ENCODE data around the gene SIPA1L3. TPM values are rescaled to one million over a fixed set of nuclear protein-coding genes. Genes with fewer than 3 reads are reported as not detected.

The SIPA1L3 gene
- total RNA-seq, 6 donors from 2014 or later = 57.3 to 91.6 (median 69.4) TPM

DNA sequence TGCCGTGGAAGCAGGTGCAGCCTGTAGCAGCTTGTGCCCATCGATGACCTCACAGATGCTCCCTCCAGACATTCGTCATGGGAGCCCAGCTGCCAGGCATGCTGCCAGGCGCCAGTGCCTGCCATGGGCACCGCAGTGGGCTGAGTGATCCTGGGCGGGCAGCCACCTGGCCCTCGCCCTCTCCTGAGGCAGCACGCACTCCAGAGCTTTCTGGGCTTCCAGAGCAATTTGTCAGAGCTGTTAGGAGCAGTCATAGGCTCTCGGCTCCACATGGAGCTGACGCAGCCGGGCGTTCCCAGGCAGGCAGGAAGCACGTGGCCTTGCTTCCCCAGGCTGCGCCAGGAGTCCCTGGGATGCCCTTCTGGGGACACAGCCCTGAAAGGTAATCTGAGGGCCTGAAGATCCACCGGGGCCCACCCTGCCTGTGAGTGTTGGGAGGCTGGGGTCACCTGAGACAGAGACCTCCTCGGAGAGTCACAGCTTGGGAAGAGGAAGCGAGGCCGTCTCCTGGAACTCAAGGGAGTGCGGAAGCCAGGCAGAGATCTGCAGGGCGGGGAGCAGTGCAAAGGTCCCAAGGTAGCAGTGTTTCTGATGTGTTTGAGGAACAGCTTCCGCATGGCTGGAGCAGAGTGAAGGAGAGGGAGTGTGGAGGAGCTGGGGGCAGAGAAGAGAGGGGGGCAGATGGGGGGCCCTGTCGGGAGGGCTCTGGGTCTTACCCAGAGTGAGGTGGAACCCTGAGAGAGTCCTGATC lies 266.5 kb downstream of the SIPA1L3 start:
- TF ChIP-seq POLR2AphosphoS5 (IDR thresholded peaks at IDR 0.05) = no peak
- TF ChIP-seq POLR2A (IDR thresholded peaks at IDR 0.05) = no peak

DNA sequence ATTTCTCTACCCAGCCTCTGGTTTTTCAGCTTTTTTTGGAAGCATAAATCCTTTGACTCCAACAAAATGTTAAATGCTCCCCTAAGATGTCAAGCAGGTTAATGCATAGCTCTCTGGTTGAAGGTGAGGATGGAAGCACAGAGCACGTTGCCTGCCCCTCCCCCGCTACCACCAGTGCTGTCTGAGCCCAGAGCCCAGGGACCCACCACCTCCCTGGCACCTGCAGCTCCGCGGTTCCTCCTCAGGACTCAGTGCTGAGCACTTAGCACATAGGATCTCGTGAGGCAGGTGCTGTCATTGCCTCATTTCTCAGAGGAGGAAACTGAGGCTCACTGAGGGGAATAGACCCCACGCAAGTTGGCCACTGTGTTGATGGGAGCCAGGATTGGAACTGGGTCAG lies 268.4 kb downstream of the SIPA1L3 start:
- ATAC-seq (ENCODE audit: low FRiP score in 2 of 2) = no peak
- Histone ChIP-seq H3K27ac (no peak overlapping the region), H3K36me3 (peaks cover 0 to 7% (median 2%) of the 10 kb centered on the region in 4 donors), H3K9me3 (peaks cover 0 to 19% (median 9%) of the 10 kb centered on the region in 4 donors), H3K4me3 (no peak overlapping the region), H3K27me3 (no peaks in the 10 kb centered on the region), H3K4me1 (no peaks in the 10 kb centered on the region)
- 90 to 95% methylated on average over 6 of the region's 6 CpGs for WGBS, 2 donors
- TF ChIP-seq EP300 (IDR thresholded peaks at IDR 0.05) (no peak), POLR2A (IDR thresholded peaks at IDR 0.05) (no peak), POLR2AphosphoS5 (IDR thresholded peaks at IDR 0.05) (no peak)
- TF ChIP-seq, protein P1, sequence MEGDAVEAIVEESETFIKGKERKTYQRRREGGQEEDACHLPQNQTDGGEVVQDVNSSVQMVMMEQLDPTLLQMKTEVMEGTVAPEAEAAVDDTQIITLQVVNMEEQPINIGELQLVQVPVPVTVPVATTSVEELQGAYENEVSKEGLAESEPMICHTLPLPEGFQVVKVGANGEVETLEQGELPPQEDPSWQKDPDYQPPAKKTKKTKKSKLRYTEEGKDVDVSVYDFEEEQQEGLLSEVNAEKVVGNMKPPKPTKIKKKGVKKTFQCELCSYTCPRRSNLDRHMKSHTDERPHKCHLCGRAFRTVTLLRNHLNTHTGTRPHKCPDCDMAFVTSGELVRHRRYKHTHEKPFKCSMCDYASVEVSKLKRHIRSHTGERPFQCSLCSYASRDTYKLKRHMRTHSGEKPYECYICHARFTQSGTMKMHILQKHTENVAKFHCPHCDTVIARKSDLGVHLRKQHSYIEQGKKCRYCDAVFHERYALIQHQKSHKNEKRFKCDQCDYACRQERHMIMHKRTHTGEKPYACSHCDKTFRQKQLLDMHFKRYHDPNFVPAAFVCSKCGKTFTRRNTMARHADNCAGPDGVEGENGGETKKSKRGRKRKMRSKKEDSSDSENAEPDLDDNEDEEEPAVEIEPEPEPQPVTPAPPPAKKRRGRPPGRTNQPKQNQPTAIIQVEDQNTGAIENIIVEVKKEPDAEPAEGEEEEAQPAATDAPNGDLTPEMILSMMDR (IDR thresholded peaks at IDR 0.05) = no peak
- DNase-seq = no peak

More for the DNA sequence above, 266.5 kb downstream of the SIPA1L3 start:
- ATAC-seq (ENCODE audit: low FRiP score in 2 of 2) = peak in 1 of 2 donors; percentile 24
- 84 to 92% methylated on average over 9 to 20 of the region's 22 CpGs for WGBS, 2 donors
- DNase-seq = no peak
- H3K4me1 ChIP-seq = no peaks in the 10 kb centered on the region
- no peak overlapping the region for H3K4me3 ChIP-seq
- peaks cover 0 to 15% (median 8%) of the 10 kb centered on the region in 4 donors for H3K36me3 ChIP-seq
- H3K27ac ChIP-seq = no peak overlapping the region
- H3K27me3 ChIP-seq = no peaks in the 10 kb centered on the region
- H3K9me3 ChIP-seq = no peaks in the 10 kb centered on the region

DNA sequence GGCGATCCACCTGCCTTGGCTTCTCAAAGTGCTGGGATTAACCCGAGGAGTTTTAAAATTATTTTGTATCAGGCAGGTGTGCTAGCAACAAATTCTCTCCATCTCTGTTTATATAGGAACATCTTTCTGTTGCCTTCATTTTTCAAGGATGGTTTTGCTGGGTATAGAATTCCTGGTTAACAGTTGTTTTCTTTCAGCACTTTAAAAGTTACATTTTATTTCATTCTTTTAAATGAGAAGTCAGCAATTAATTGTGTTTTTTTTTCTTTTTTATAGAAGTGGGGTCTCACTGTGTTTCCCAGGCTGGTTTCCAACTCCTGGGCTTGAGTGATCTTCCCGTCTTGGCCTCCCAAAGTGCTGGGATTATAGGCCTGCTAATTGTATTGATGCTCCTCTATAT lies 273.1 kb downstream of the SIPA1L3 start:
- ATAC-seq (ENCODE audit: low FRiP score in 2 of 2) = no peak

DNA sequence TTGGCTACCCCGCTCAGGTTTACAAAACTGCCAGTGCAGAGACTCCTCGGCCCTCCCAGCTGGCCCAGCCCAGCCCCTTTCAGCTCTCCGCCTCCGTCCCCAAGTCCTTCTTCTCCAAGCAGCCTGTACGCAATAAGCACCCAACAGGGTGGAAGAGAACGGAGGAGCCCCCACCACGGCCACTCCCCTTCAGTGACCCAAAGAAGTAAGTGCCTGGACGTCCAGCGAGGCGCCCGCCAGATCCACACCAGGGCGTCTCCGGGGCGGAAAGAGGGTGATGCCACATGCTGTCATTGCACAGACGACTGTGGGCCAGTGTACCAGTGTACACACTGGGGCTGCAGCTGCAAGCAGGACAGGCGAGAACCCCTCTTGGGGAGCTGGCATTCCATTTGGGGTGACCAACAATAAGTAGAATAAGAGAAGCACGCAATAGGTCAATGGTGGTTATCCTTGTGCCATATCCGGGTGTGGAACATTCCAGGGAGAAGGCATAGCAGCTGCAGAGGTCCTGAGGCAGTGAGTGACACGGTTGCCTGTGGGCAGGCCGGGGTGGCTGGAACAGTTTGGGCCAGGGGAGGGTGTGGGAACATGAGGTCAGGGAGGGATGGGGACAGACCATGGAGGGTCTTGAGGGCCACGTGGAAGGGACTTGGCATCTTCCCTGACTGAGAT lies 275.7 kb downstream of the SIPA1L3 start:
- TF ChIP-seq POLR2A (IDR thresholded peaks at IDR 0.05) (no peak), EP300 (IDR thresholded peaks at IDR 0.05) (no peak), POLR2AphosphoS5 (IDR thresholded peaks at IDR 0.05) (no peak)
- TF ChIP-seq, protein P1 (IDR thresholded peaks at IDR 0.05) = no peak
- H3K36me3 ChIP-seq = peaks cover 0 to 33% (median 13%) of the 10 kb centered on the region in 4 donors
- H3K4me1 ChIP-seq = no peaks in the 10 kb centered on the region
- peaks cover 0 to 21% (median 11%) of the 10 kb centered on the region in 4 donors for H3K9me3 ChIP-seq
- H3K27ac ChIP-seq = peak overlapping the region in 1 of 4 donors; percentile 49
- WGBS, 2 donors = 86 to 92% methylated on average over 21 of the region's 21 CpGs
- ATAC-seq (ENCODE audit: low FRiP score in 2 of 2) (peak in 1 of 2 donors; percentile 49), DNase-seq (no peak)
- no peaks in the 10 kb centered on the region for H3K27me3 ChIP-seq
- peak overlapping the region in 1 of 4 donors; percentile 19 for H3K4me3 ChIP-seq

More for the DNA sequence above, 273.1 kb downstream of the SIPA1L3 start:
- TF ChIP-seq EP300 (IDR thresholded peaks at IDR 0.05) (no peak), POLR2A (IDR thresholded peaks at IDR 0.05) (no peak), POLR2AphosphoS5 (IDR thresholded peaks at IDR 0.05) (no peak)
- TF ChIP-seq, protein P1 (IDR thresholded peaks at IDR 0.05) = no peak
- DNase-seq = no peak
- Histone ChIP-seq H3K4me3 (no peak overlapping the region), H3K27ac (no peak overlapping the region), H3K4me1 (no peaks in the 10 kb centered on the region), H3K9me3 (peaks cover 0 to 21% (median 11%) of the 10 kb centered on the region in 4 donors), H3K36me3 (peaks cover 0 to 26% (median 9%) of the 10 kb centered on the region in 4 donors), H3K27me3 (no peaks in the 10 kb centered on the region)
- 97 to 100% methylated on average over 3 of the region's 3 CpGs for WGBS, 2 donors

DNA sequence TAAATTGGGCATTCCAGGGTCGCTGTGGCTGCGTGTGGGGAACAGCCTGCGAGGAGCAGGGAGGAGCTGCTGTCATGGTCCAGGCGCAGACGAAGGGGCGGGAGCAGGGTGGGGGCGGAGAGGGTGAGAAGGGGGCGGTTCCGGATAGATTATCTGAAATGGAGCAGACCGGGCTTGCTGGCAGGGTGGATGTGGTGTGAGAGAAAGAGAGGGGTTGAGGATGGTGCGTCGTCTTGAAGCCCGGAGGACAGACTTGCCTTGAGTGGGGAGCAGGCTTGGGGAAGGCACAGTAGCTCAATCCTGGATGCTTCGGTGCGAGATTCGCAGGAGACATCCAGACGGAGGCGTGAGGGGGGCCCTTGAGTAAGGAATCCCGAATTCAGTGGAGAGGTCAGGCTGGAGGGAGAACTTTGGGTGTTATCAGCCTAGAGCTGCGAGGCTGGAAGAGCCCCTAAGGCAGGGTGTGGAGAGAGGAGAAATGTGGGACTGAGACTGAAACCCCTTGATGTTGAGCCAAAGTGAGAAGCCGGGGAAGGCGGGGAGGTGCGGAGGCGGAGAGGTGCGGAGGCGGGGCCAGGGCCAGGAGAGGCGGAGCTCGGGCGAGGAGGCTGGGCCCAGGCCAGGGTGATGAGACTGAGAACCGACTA lies 276.4 kb downstream of the SIPA1L3 start:
- Histone ChIP-seq H3K27ac (peak overlapping the region in 2 of 4 donors; percentile 16 to 49), H3K27me3 (no peaks in the 10 kb centered on the region), H3K4me3 (peak overlapping the region in 3 of 4 donors; percentile 7 to 25 (median 19)), H3K4me1 (no peaks in the 10 kb centered on the region), H3K36me3 (peaks cover 0 to 33% (median 13%) of the 10 kb centered on the region in 4 donors), H3K9me3 (peaks cover 0 to 21% (median 11%) of the 10 kb centered on the region in 4 donors)
- TF ChIP-seq POLR2AphosphoS5 (IDR thresholded peaks at IDR 0.05) = no peak
- DNase-seq (peak in 1 of 2 donors; percentile 82), ATAC-seq (ENCODE audit: low FRiP score in 2 of 2) (peak; percentile 32 to 81)
- 79 to 82% methylated on average over 24 to 30 of the region's 30 CpGs for WGBS, 2 donors

Data from upper lobe of left lung (tissue), 6 donors.